ENCODE results near the gene VSIG10L2. TPM values are rescaled to one million over a fixed set of nuclear protein-coding genes. Genes with fewer than 3 reads are reported as not detected.
A peak's percentile ranks its signal among the peaks of the same experiment; 100 is the strongest.

Gene VSIG10L2
- total RNA-seq, 1 experiment from 2014 or later = not detected

GRCh38 chr11:125935618-125936199 lies 10.1 kb upstream of the VSIG10L2 start:
- Histone ChIP-seq H2BK20ac (ENCODE audit: low read depth, low read length, poor library complexity, severe bottlenecking) (no peak overlapping the region), H2BK5ac (ENCODE audit: insufficient read length, low read length) (no peak overlapping the region), H3K9ac (ENCODE audit: extremely low read depth, insufficient read length, low read length) (no peak overlapping the region), H3K4me2 (ENCODE audit: insufficient read depth, insufficient read length, low read length) (no peak overlapping the region), H3K4me1 (ENCODE audit: insufficient read depth, low read length) (peaks cover 6% of the 10 kb centered on the region; the same call in 1 of the 2 replicates), H3K14ac (ENCODE audit: insufficient read depth, low read length) (no peak overlapping the region), H3K23ac (ENCODE audit: insufficient read length, low read depth, low read length) (no peak overlapping the region), H3K18ac (ENCODE audit: insufficient read length, low read depth, low read length) (no peak overlapping the region), H2BK12ac (ENCODE audit: insufficient read length, low read depth, low read length) (no peak overlapping the region), H2AK5ac (ENCODE audit: insufficient read length, low read length) (no peak overlapping the region), H2BK120ac (ENCODE audit: low read depth, low read length, poor library complexity, severe bottlenecking) (no peak overlapping the region), H2AFZ (ENCODE audit: low read length) (no peak overlapping the region), H3K79me1 (ENCODE audit: insufficient read depth, low read depth, low read length, poor library complexity, severe bottlenecking) (no peaks in the 10 kb centered on the region), H3K4ac (ENCODE audit: low read depth, low read length) (no peak overlapping the region), H4K20me1 (ENCODE audit: control insufficient read depth, insufficient read depth, insufficient read length) (no peaks in the 10 kb centered on the region), H3K27ac (ENCODE audit: insufficient read length, low read depth, low read length) (no peak overlapping the region), H4K8ac (replicated peaks; ENCODE audit: insufficient read length, low read depth, low read length) (no peak overlapping the region), H3K9me3 (ENCODE audit: control insufficient read depth, low read depth, low read length) (no peaks in the 10 kb centered on the region), H3K23me2 (ENCODE audit: insufficient read length, low read depth, low read length, poor library complexity, severe bottlenecking) (no peaks in the 10 kb centered on the region), H3K27me3 (ENCODE audit: insufficient read depth, low read length) (no peaks in the 10 kb centered on the region), H2BK15ac (ENCODE audit: low read depth, low read length) (no peak overlapping the region), H3K56ac (ENCODE audit: insufficient read length, low read depth, low read length) (no peak overlapping the region), H4K91ac (ENCODE audit: insufficient read length, low read depth, low read length) (no peak overlapping the region), H4K5ac (ENCODE audit: insufficient read length, low read depth, low read length) (no peak overlapping the region), H3K79me2 (ENCODE audit: insufficient read depth, low read length) (no peaks in the 10 kb centered on the region), H3T11ph (ENCODE audit: low read length) (no peak overlapping the region)
- no peaks in the 10 kb centered on the region; a peak in 1 of 5 replicates for H3K9me3 Mint-ChIP-seq
- no CpG with 5 or more reads among the region's 12 CpGs for WGBS (ENCODE audit: extremely low coverage, insufficient read length, low lambda C conversion rate)
- no peak overlapping the region for H3K4me3 Mint-ChIP-seq
- peak; percentile 19 for DNase-seq
- H3K36me3 Mint-ChIP-seq (ENCODE audit: insufficient read depth in 1 of 3, low read depth in 3 of 3) = no peaks in the 10 kb centered on the region
- H3K4me1 Mint-ChIP-seq = peaks cover 28 to 36% of the 10 kb centered on the region in 2 experiments
- H3K27ac Mint-ChIP-seq = no peak overlapping the region; a peak in 2 of 7 replicates
- peaks cover 6% of the 10 kb centered on the region for H3K27me3 Mint-ChIP-seq (ENCODE audit: low read depth)
- no peak for TF ChIP-seq CTCF (conservative IDR thresholded peaks at IDR 0.05)

All from H9 (cell line).